ENCODE results near the gene ZFAND3.

Gene ZFAND3

DNA sequence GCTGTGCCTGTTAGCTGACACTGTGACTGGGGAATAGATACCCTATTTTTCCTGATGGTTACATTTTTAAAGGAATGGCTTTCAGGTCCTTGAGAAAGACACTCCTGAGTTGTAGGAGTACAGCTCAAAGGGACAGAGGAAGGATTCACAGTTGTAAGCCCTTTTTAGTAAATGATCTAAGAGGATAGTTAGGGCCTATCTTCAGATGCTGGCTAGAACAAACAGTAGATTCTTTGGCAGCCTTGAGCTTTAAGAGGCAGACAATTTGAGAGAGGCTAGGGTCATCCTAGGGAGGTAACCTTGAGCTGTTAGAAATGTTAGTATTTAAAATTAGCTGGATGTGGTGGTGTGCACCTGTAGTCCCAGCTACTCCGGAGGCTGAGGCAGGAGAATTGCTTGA is 111.5 kb downstream of the ZFAND3 start:
- POLR2A ChIA-PET = no interaction called here
- TF ChIP-seq SUZ12 (IDR thresholded peaks at IDR 0.05) (no peak), ZNF384 (IDR thresholded peaks at IDR 0.05) (no peak), BHLHE40 (IDR thresholded peaks at IDR 0.05; ENCODE audit: borderline replicate concordance) (no peak), ARNT (IDR thresholded peaks at IDR 0.05) (no peak), SP1 (IDR thresholded peaks at IDR 0.05) (no peak), NFRKB (IDR thresholded peaks at IDR 0.05) (no peak), HDGF (IDR thresholded peaks at IDR 0.05; ENCODE audit: borderline replicate concordance) (no peak)
- TF ChIP-seq, protein P1, sequence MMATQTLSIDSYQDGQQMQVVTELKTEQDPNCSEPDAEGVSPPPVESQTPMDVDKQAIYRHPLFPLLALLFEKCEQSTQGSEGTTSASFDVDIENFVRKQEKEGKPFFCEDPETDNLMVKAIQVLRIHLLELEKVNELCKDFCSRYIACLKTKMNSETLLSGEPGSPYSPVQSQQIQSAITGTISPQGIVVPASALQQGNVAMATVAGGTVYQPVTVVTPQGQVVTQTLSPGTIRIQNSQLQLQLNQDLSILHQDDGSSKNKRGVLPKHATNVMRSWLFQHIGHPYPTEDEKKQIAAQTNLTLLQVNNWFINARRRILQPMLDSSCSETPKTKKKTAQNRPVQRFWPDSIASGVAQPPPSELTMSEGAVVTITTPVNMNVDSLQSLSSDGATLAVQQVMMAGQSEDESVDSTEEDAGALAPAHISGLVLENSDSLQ (IDR thresholded peaks at IDR 0.05) = no peak
- CTCF ChIA-PET = interaction anchor here (0.9 kb wide), 1 partner anchor 15 kb away, joined by 3 read pairs; no protein-coding TSS in a partner anchor
- DNase-seq (ENCODE audit: extremely low spot score) = no peak

DNA sequence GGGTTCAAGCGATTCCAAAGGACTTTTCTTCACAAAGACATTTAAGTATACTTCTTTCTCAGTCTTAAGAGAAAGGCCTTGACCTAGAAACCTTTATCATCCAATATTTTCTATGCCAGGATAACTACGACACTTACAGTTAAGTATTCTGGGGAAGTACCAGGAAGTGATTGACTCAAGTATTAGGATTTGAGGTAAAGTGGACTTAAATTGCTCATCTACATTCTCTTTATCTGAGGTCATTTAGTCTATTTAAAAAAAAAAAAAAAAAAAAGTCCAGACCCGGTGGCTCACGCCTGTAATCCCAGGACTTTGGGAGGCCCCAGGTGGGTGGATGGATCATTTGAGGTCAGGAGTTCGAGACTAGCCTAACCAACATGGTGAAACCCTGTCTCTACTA is 114.7 kb downstream of the ZFAND3 start:
- DNase-seq (ENCODE audit: extremely low spot score) = no peak
- ChIA-PET POLR2A (no interaction called here), CTCF (no interaction called here)
- TF ChIP-seq L3MBTL2 (conservative IDR thresholded peaks at IDR 0.05) (no peak), CTBP1 (IDR thresholded peaks at IDR 0.05; ENCODE audit: borderline replicate concordance) (no peak), HDGF (IDR thresholded peaks at IDR 0.05; ENCODE audit: borderline replicate concordance) (no peak), TARDBP (IDR thresholded peaks at IDR 0.05) (no peak), NFRKB (IDR thresholded peaks at IDR 0.05) (no peak), ZNF384 (IDR thresholded peaks at IDR 0.05) (no peak), LEF1 (IDR thresholded peaks at IDR 0.05; ENCODE audit: borderline replicate concordance) (no peak), SUZ12 (IDR thresholded peaks at IDR 0.05) (no peak), FOXK2 (IDR thresholded peaks at IDR 0.05) (no peak), FOXA1 (IDR thresholded peaks at IDR 0.05) (no peak), FOXM1 (IDR thresholded peaks at IDR 0.05; ENCODE audit: borderline replicate concordance) (no peak), BHLHE40 (IDR thresholded peaks at IDR 0.05; ENCODE audit: borderline replicate concordance) (no peak), ARNT (IDR thresholded peaks at IDR 0.05) (no peak), ELF4 (IDR thresholded peaks at IDR 0.05) (no peak), SP1 (IDR thresholded peaks at IDR 0.05) (no peak)
- TF ChIP-seq, protein P1 (IDR thresholded peaks at IDR 0.05) = no peak

DNA sequence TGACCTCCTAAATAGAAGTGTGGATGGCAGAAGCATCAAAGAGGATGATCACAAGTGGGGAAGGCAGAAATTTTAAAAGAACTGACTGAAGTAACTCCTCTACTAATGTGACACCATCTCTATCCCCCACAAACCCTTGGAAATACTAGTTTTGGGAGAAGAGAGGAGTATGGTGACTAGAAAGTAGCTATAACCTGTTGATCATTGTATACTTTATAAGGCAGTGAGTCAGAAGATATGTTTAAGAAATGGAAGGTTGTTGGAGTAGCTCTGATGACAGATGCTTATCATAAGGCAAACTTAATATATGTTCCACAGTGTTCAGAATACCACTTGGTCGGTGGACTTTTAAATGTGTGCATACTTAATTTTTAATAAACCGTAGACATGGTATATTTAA is 116.6 kb downstream of the ZFAND3 start:
- CTCF ChIA-PET = interaction anchor here (0.7 kb wide), 1 partner anchor 36 kb away, joined by 3 read pairs; no protein-coding TSS in a partner anchor
- TF ChIP-seq ELF4 (IDR thresholded peaks at IDR 0.05) (no peak), NFRKB (IDR thresholded peaks at IDR 0.05) (no peak), ZNF384 (IDR thresholded peaks at IDR 0.05) (no peak), FOXA1 (IDR thresholded peaks at IDR 0.05) (no peak), ARNT (IDR thresholded peaks at IDR 0.05) (no peak), CTBP1 (IDR thresholded peaks at IDR 0.05; ENCODE audit: borderline replicate concordance) (no peak), SUZ12 (IDR thresholded peaks at IDR 0.05) (no peak), L3MBTL2 (conservative IDR thresholded peaks at IDR 0.05) (no peak), FOXM1 (IDR thresholded peaks at IDR 0.05; ENCODE audit: borderline replicate concordance) (no peak)
- TF ChIP-seq, protein P1 (IDR thresholded peaks at IDR 0.05) = no peak
- POLR2A ChIA-PET = interaction anchor here (1.0 kb wide), 1 partner anchor 118 kb away, joined by 3 read pairs; no protein-coding TSS in a partner anchor
- no peak for DNase-seq (ENCODE audit: extremely low spot score)

DNA sequence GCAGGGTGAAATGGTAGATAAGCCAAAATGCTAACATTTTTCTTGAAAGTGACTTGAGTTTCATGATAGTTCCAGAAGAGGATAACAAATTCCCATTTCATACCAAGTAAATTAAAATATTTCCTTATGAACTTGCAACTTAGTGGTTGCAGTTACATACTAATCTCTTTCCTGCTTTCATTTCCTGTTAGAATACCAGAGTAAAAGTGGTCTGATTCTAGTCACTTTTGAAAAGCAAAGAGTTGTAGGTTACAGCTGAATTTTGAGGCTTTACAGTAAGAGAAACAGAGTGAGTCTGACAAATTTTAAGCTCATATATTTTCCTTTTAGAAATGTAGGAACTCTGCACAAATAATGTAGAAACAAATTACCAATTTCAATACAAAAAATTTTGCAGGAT is 117.4 kb downstream of the ZFAND3 start:
- ChIA-PET POLR2A (interaction anchor here (1.0 kb wide), 1 partner anchor 118 kb away, joined by 3 read pairs; no protein-coding TSS in a partner anchor), CTCF (no interaction called here)
- no peak for DNase-seq (ENCODE audit: extremely low spot score)
- no peak for TF ChIP-seq TARDBP (IDR thresholded peaks at IDR 0.05)
- TF ChIP-seq HDGF (IDR thresholded peaks at IDR 0.05; ENCODE audit: borderline replicate concordance) = no peak
- no peak for TF ChIP-seq L3MBTL2 (conservative IDR thresholded peaks at IDR 0.05)
- no peak for TF ChIP-seq LEF1 (IDR thresholded peaks at IDR 0.05; ENCODE audit: borderline replicate concordance)
- no peak for TF ChIP-seq FOXM1 (IDR thresholded peaks at IDR 0.05; ENCODE audit: borderline replicate concordance)
- TF ChIP-seq SP1 (IDR thresholded peaks at IDR 0.05) = no peak
- TF ChIP-seq NFRKB (IDR thresholded peaks at IDR 0.05) = no peak
- TF ChIP-seq BHLHE40 (IDR thresholded peaks at IDR 0.05; ENCODE audit: borderline replicate concordance) = no peak
- TF ChIP-seq, protein P1 (IDR thresholded peaks at IDR 0.05) = no peak
- no peak for TF ChIP-seq ZNF384 (IDR thresholded peaks at IDR 0.05)
- TF ChIP-seq ARNT (IDR thresholded peaks at IDR 0.05) = no peak
- TF ChIP-seq CTBP1 (IDR thresholded peaks at IDR 0.05; ENCODE audit: borderline replicate concordance) = no peak

DNA sequence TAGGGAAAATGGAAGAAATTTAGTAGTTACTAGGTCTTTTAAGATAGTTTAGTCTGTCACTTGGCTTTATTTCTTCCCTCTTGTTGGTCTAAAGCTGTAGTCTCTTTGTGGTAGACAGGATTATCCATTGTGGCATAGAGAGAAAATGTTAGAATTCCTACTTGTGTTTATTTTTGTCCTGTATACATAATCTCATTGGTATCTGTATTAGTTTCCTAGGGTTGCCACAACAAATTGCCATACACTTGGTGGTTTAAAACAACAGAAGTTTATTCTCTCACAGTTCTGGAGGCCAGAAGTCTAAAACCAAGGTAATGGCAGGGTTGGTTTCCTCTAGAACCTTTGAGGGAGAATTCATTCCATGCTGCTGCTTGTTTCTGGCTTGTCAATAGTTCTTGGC is 119.4 kb downstream of the ZFAND3 start:
- POLR2A ChIA-PET = no interaction called here
- TF ChIP-seq CTBP1 (IDR thresholded peaks at IDR 0.05; ENCODE audit: borderline replicate concordance) = no peak
- TF ChIP-seq FOXM1 (IDR thresholded peaks at IDR 0.05; ENCODE audit: borderline replicate concordance) = no peak
- TF ChIP-seq, protein P1 (IDR thresholded peaks at IDR 0.05) = no peak
- no peak for TF ChIP-seq BHLHE40 (IDR thresholded peaks at IDR 0.05; ENCODE audit: borderline replicate concordance)
- TF ChIP-seq FOXA1 (IDR thresholded peaks at IDR 0.05) = no peak
- no peak for TF ChIP-seq ELF4 (IDR thresholded peaks at IDR 0.05)
- no peak for TF ChIP-seq LEF1 (IDR thresholded peaks at IDR 0.05; ENCODE audit: borderline replicate concordance)
- TF ChIP-seq TARDBP (IDR thresholded peaks at IDR 0.05) = no peak
- CTCF ChIA-PET = no interaction called here
- no peak for DNase-seq (ENCODE audit: extremely low spot score)
